GM19351 (cell line): ENCODE results near the gene ARHGAP44.

Experiments used
- ATAC-seq: cut with Tn5 transposase; IDR thresholded peaks from one replicate; pipeline ENCODE4 v1.9.1; 2021; ENCODE audit warnings: mild to moderate bottlenecking, moderate library complexity; ENCODE audit not compliant: unreplicated experiment

ARHGAP44 gene

GRCh38 chr17:13016881-13017654 is 227.8 kb downstream of the ARHGAP44 start:
- ATAC-seq: peak; percentile 30

GRCh38 chr17:13017655-13018459 is 228.6 kb downstream of the ARHGAP44 start, which contains the start of gene ELAC2:
TSS of gene ELAC2 (minus strand) at chr17:13018027. CDS start at chr17:13017947, 80 bp downstream.
- peak; percentile 94 for ATAC-seq

- no peak for ATAC-seq
Measured at GRCh38 chr17:13024016-13024415, 234.7 kb downstream of the ARHGAP44 start.

- peak; percentile 86 for ATAC-seq
Measured at GRCh38 chr17:13024526-13025257, 235.4 kb downstream of the ARHGAP44 start.

GRCh38 chr17:13025258-13025627 is 235.9 kb downstream of the ARHGAP44 start:
- ATAC-seq: no peak

- no peak for ATAC-seq
Measured at GRCh38 chr17:13025687-13026086, 236.4 kb downstream of the ARHGAP44 start.

GRCh38 chr17:13027246-13027645 is 237.9 kb downstream of the ARHGAP44 start:
- no peak for ATAC-seq

- ATAC-seq: no peak
Measured at GRCh38 chr17:13029340-13029739, 240.0 kb downstream of the ARHGAP44 start.

- ATAC-seq: no peak
Measured at GRCh38 chr17:13030056-13030455, 240.8 kb downstream of the ARHGAP44 start.

- ATAC-seq: peak; percentile 54
Measured at GRCh38 chr17:13030459-13031300, 241.4 kb downstream of the ARHGAP44 start.

- ATAC-seq: peak; percentile 80
Measured at GRCh38 chr17:13031718-13032350, 242.5 kb downstream of the ARHGAP44 start.

- ATAC-seq: no peak
Measured at GRCh38 chr17:13035420-13035819, 246.1 kb downstream of the ARHGAP44 start.

- no peak for ATAC-seq
Measured at GRCh38 chr17:13036751-13037150, 247.5 kb downstream of the ARHGAP44 start.

GRCh38 chr17:13038931-13039665 is 249.8 kb downstream of the ARHGAP44 start:
- ATAC-seq: no peak
